Measurements from ENCODE around the gene POR. TPM values are rescaled to one million over a fixed set of nuclear protein-coding genes. Genes with fewer than 3 reads are reported as not detected.
"Not testable (repeated sequence)": the region's sequence is repeated elsewhere in the genome, so short reads cannot be mapped to it uniquely, and the experiment has no call there.

The POR gene
- total RNA-seq, 2 experiments from 2014 or later = 22.9 to 26.0 TPM

- intact Hi-C loops (cut with micrococcal nuclease) = no loop called here
- CTCF ChIA-PET = interaction anchor here (1.4 kb wide), 1 partner anchor 110 kb away, joined by 4 read pairs; no protein-coding TSS in a partner anchor
These were observed 5.3 kb upstream of the POR start for GRCh38 chr7:75909521-75910132.

GRCh38 chr7:75911186-75911585 is 3.8 kb upstream of the POR start:
- intact Hi-C loops (cut with micrococcal nuclease); DNase-seq; H3K9me3 Mint-ChIP-seq; H3K27me3 Mint-ChIP-seq (ENCODE audit: low read depth); H3K4me3 Mint-ChIP-seq; H3K36me3 Mint-ChIP-seq (ENCODE audit: low read depth); H3K27ac Mint-ChIP-seq: not testable (repeated sequence)
- peaks cover 13% of the 10 kb centered on the region for H3K4me1 Mint-ChIP-seq (ENCODE audit: low read depth)
- CTCF ChIA-PET = interaction anchor here (0.7 kb wide), 1 partner anchor 17 kb away, joined by 6 read pairs; no protein-coding TSS in a partner anchor

More at GRCh38 chr7:75909521-75910132, 5.3 kb upstream of the POR start:
- Mint-ChIP-seq H3K27me3 (ENCODE audit: low read depth) (no peaks in the 10 kb centered on the region), H3K4me1 (ENCODE audit: low read depth) (peaks cover 8% of the 10 kb centered on the region), H3K9me3 (no peaks in the 10 kb centered on the region), H3K27ac (no peak overlapping the region), H3K36me3 (ENCODE audit: low read depth) (no peaks in the 10 kb centered on the region), H3K4me3 (no peak overlapping the region)
- no peak for DNase-seq

GRCh38 chr7:75913437-75913836 is 1.5 kb upstream of the POR start:
- no peaks in the 10 kb centered on the region for H3K36me3 Mint-ChIP-seq (ENCODE audit: low read depth)
- no peak overlapping the region for H3K27ac Mint-ChIP-seq
- CTCF ChIA-PET = no interaction called here
- intact Hi-C loops (cut with micrococcal nuclease) = no loop called here
- H3K9me3 Mint-ChIP-seq = no peaks in the 10 kb centered on the region
- no peaks in the 10 kb centered on the region for H3K27me3 Mint-ChIP-seq (ENCODE audit: low read depth)
- H3K4me3 Mint-ChIP-seq = no peak overlapping the region
- H3K4me1 Mint-ChIP-seq (ENCODE audit: low read depth) = peaks cover 20% of the 10 kb centered on the region
- DNase-seq = no peak

GRCh38 chr7:75914169-75914654 is 743 bp upstream of the POR start:
- Mint-ChIP-seq H3K9me3 (no peaks in the 10 kb centered on the region), H3K27me3 (ENCODE audit: low read depth) (no peaks in the 10 kb centered on the region), H3K36me3 (ENCODE audit: low read depth) (no peaks in the 10 kb centered on the region), H3K4me1 (ENCODE audit: low read depth) (peaks cover 26% of the 10 kb centered on the region), H3K4me3 (peak overlapping the region; percentile 88), H3K27ac (peak overlapping the region; percentile 85)
- CTCF ChIA-PET = interaction anchor here (0.6 kb wide), 1 partner anchor 115 kb away, joined by 4 read pairs; no protein-coding TSS in a partner anchor
- peak; percentile 5 for DNase-seq
- intact Hi-C loops (cut with micrococcal nuclease) = loop anchor here (1.0 kb wide), 2 partner anchors 36 to 134 kb away; partner anchors contain the start of gene MDH2

- CTCF ChIA-PET = interaction anchor here (1.0 kb wide), 2 partner anchors 105 to 213 kb away, joined by 3 to 4 read pairs; no protein-coding TSS in a partner anchor
- no peak overlapping the region for H3K27ac Mint-ChIP-seq
- no peaks in the 10 kb centered on the region for H3K27me3 Mint-ChIP-seq (ENCODE audit: low read depth)
- H3K4me1 Mint-ChIP-seq (ENCODE audit: low read depth) = peaks cover 35% of the 10 kb centered on the region
- peak; percentile 37 for DNase-seq
- H3K4me3 Mint-ChIP-seq = peak overlapping the region; percentile 88
- no peaks in the 10 kb centered on the region for H3K9me3 Mint-ChIP-seq
- H3K36me3 Mint-ChIP-seq (ENCODE audit: low read depth) = no peaks in the 10 kb centered on the region
- intact Hi-C loops (cut with micrococcal nuclease) = loop anchor here (5.0 kb wide), 3 partner anchors 77 to 178 kb away; partner anchors contain the start of genes HIP1 and TMEM120A
These were observed 631 bp downstream of the POR start for GRCh38 chr7:75915416-75916156.

- Mint-ChIP-seq H3K27ac (no peak overlapping the region), H3K4me3 (peak overlapping the region; percentile 88), H3K4me1 (ENCODE audit: low read depth) (peaks cover 40% of the 10 kb centered on the region), H3K36me3 (ENCODE audit: low read depth) (no peaks in the 10 kb centered on the region), H3K9me3 (no peaks in the 10 kb centered on the region), H3K27me3 (ENCODE audit: low read depth) (no peaks in the 10 kb centered on the region)
- intact Hi-C loops (cut with micrococcal nuclease) = loop anchor here (5.0 kb wide), 3 partner anchors 76 to 179 kb away; partner anchors contain the start of genes HIP1 and TMEM120A
- no peak for DNase-seq
- CTCF ChIA-PET = interaction anchor here (0.6 to 1.0 kb wide), 3 partner anchors 12 to 213 kb away, joined by 3 to 4 read pairs (median 4); no protein-coding TSS in a partner anchor
These were observed 1.3 kb downstream of the POR start for GRCh38 chr7:75916259-75916658.

GRCh38 chr7:75916685-75917634 is 2.0 kb downstream of the POR start:
- CTCF ChIA-PET = interaction anchor here (0.6 to 0.7 kb wide), 3 partner anchors 12 to 439 kb away, joined by 3 to 4 read pairs (median 4); no protein-coding TSS in a partner anchor
- intact Hi-C loops (cut with micrococcal nuclease) = loop anchor here (5.0 kb wide), 3 partner anchors 75 to 180 kb away; partner anchors contain the start of genes HIP1 and TMEM120A
- Mint-ChIP-seq H3K9me3 (no peaks in the 10 kb centered on the region), H3K4me1 (ENCODE audit: low read depth) (peaks cover 43% of the 10 kb centered on the region), H3K27me3 (ENCODE audit: low read depth) (no peaks in the 10 kb centered on the region), H3K4me3 (no peak overlapping the region), H3K27ac (no peak overlapping the region), H3K36me3 (ENCODE audit: low read depth) (no peaks in the 10 kb centered on the region)
- DNase-seq = no peak

GRCh38 chr7:75920431-75921161 is 5.6 kb downstream of the POR start:
- Mint-ChIP-seq H3K36me3 (ENCODE audit: low read depth) (peaks cover 3% of the 10 kb centered on the region), H3K4me3 (no peak overlapping the region), H3K27me3 (ENCODE audit: low read depth) (no peaks in the 10 kb centered on the region), H3K4me1 (ENCODE audit: low read depth) (peaks cover 41% of the 10 kb centered on the region), H3K9me3 (no peaks in the 10 kb centered on the region), H3K27ac (no peak overlapping the region)
- DNase-seq = peak; percentile 64
- CTCF ChIA-PET = interaction anchor here (1.0 kb wide), 1 partner anchor 100 kb away, joined by 3 read pairs; no protein-coding TSS in a partner anchor
- intact Hi-C loops (cut with micrococcal nuclease) = no loop called here

GRCh38 chr7:75921479-75921878 is 6.5 kb downstream of the POR start:
- H3K27me3 Mint-ChIP-seq (ENCODE audit: low read depth) = no peaks in the 10 kb centered on the region
- no peak overlapping the region for H3K27ac Mint-ChIP-seq
- intact Hi-C loops (cut with micrococcal nuclease) = no loop called here
- CTCF ChIA-PET = interaction anchor here (1.0 kb wide), 1 partner anchor 99 kb away, joined by 3 read pairs; no protein-coding TSS in a partner anchor
- DNase-seq = no peak
- peaks cover 34% of the 10 kb centered on the region for H3K4me1 Mint-ChIP-seq (ENCODE audit: low read depth)
- no peaks in the 10 kb centered on the region for H3K9me3 Mint-ChIP-seq
- no peak overlapping the region for H3K4me3 Mint-ChIP-seq
- H3K36me3 Mint-ChIP-seq (ENCODE audit: low read depth) = peaks cover 3% of the 10 kb centered on the region

GRCh38 chr7:75922966-75923603 is 8.1 kb downstream of the POR start:
- Mint-ChIP-seq H3K27me3 (ENCODE audit: low read depth) (no peaks in the 10 kb centered on the region), H3K4me3 (no peak overlapping the region), H3K27ac (no peak overlapping the region), H3K36me3 (ENCODE audit: low read depth) (peaks cover 3% of the 10 kb centered on the region), H3K4me1 (ENCODE audit: low read depth) (peaks cover 31% of the 10 kb centered on the region), H3K9me3 (no peaks in the 10 kb centered on the region)
- DNase-seq = no peak
- CTCF ChIA-PET = no interaction called here
- intact Hi-C loops (cut with micrococcal nuclease) = no loop called here

- Mint-ChIP-seq H3K9me3 (no peaks in the 10 kb centered on the region), H3K4me1 (ENCODE audit: low read depth) (peaks cover 32% of the 10 kb centered on the region), H3K27ac (no peak overlapping the region), H3K4me3 (no peak overlapping the region), H3K27me3 (ENCODE audit: low read depth) (no peaks in the 10 kb centered on the region), H3K36me3 (ENCODE audit: low read depth) (peaks cover 3% of the 10 kb centered on the region)
- DNase-seq = no peak
- CTCF ChIA-PET = no interaction called here
- intact Hi-C loops (cut with micrococcal nuclease) = no loop called here
These were observed 9.3 kb downstream of the POR start for GRCh38 chr7:75924256-75924655.
